HepG2 (cell line): Measurements from ENCODE around the gene APOA1. TPM values are rescaled to one million over a fixed set of nuclear protein-coding genes. Genes with fewer than 3 reads are reported as not detected.

ENCODE experiments used
- AGO2 ChIP-seq: fragments of 200-400 bp; formaldehyde crosslinking; optimal IDR thresholded peaks from 2 replicates; pipeline ENCODE3; 2017; ENCODE audit warnings: mild to moderate bottlenecking, low read depth, low read length, moderate library complexity
- ATF1 ChIP-seq: IDR thresholded peaks from 2 replicates; pipeline ENCODE4 v1.6.1; 2016; ENCODE audit warnings: mild to moderate bottlenecking, control low read depth
- DR1 ChIP-seq: sonication (generic); formaldehyde crosslinking; IDR thresholded peaks from 2 replicates; pipeline ENCODE4 v1.8.0; 2021; ENCODE audit warnings: mild to moderate bottlenecking, missing genetic modification reagents, inconsistent platforms
- GPN1 ChIP-seq: sonication (generic); formaldehyde crosslinking; IDR thresholded peaks from 2 replicates; pipeline ENCODE4 v1.5.1; 2020; ENCODE audit warnings: missing genetic modification reagents, borderline replicate concordance
- IKZF1 ChIP-seq: fragments of 450-650 bp; IDR thresholded peaks from 2 replicates; pipeline ENCODE4 v1.7.1; 2016
- MEIS2 ChIP-seq: sonication (generic); formaldehyde crosslinking; IDR thresholded peaks from 2 replicates; pipeline ENCODE4 v1.9.0; 2021; ENCODE audit warnings: mild to moderate bottlenecking, missing genetic modification reagents
- NONO ChIP-seq, 2 experiments: fragments of 450-650 bp in 1 of 2; sonication (generic) in 1 of 2; formaldehyde crosslinking in 1 of 2; IDR thresholded peaks in 1 of 2; conservative IDR thresholded peaks in 1 of 2; 2 replicates each; pipeline versions ENCODE4 v1.6.1 to v1.8.0; 2017 to 2022; ENCODE audit warnings: mild to moderate bottlenecking in 1 of 2, missing genetic modification reagents in 1 of 2, moderate library complexity in 1 of 2
- SAFB2 ChIP-seq: sonication (generic); formaldehyde crosslinking; IDR thresholded peaks from 2 replicates; pipeline ENCODE4 v1.5.1; 2020; ENCODE audit warnings: missing genetic modification reagents, low read depth, mild to moderate bottlenecking, borderline replicate concordance
- SALL1 ChIP-seq: sonication (generic); formaldehyde crosslinking; IDR thresholded peaks from 2 replicates; pipeline ENCODE4 v1.8.0; 2022; ENCODE audit warnings: mild to moderate bottlenecking, missing genetic modification reagents
- XRCC5 ChIP-seq: fragments of 200-400 bp; formaldehyde crosslinking; optimal IDR thresholded peaks from 2 replicates; pipeline ENCODE3; 2017; ENCODE audit warnings: mild to moderate bottlenecking, low read length
- ZNF30 ChIP-seq: sonication (generic); formaldehyde crosslinking; IDR thresholded peaks from 2 replicates; pipeline ENCODE4 v1.5.0; 2020; ENCODE audit warnings: mild to moderate bottlenecking, missing genetic modification reagents
- ZNF430 ChIP-seq: sonication (generic); formaldehyde crosslinking; IDR thresholded peaks from 2 replicates; pipeline ENCODE4 v1.9.0; 2021; ENCODE audit warnings: mild to moderate bottlenecking, missing genetic modification reagents
- ZNF441 ChIP-seq: sonication (generic); formaldehyde crosslinking; IDR thresholded peaks from 2 replicates; pipeline ENCODE4 v1.7.0; 2021; ENCODE audit warnings: missing genetic modification reagents, borderline replicate concordance
- ZNF468 ChIP-seq: sonication (generic); formaldehyde crosslinking; IDR thresholded peaks from 2 replicates; pipeline ENCODE4 v1.8.0; 2022; ENCODE audit warnings: mild to moderate bottlenecking, moderate library complexity, missing genetic modification reagents
- ZNF546 ChIP-seq: sonication (generic); formaldehyde crosslinking; conservative IDR thresholded peaks from 2 replicates; pipeline ENCODE4 v1.8.1; 2023; ENCODE audit warnings: mild to moderate bottlenecking, missing genetic modification reagents
- ZSCAN31 ChIP-seq: sonication (generic); formaldehyde crosslinking; IDR thresholded peaks from 2 replicates; pipeline ENCODE4 v1.5.0; 2020; ENCODE audit warnings: low read depth, mild to moderate bottlenecking, missing genetic modification reagents
- ZSCAN9 ChIP-seq: IDR thresholded peaks from 2 replicates; pipeline ENCODE4 v1.6.1; 2016; ENCODE audit warnings: borderline replicate concordance
- polyA plus RNA-seq, 8 experiments: library from polyadenylated mRNA; depleted of rRNA in 3 of 8; stranded (reverse) in 7 of 8; unstranded in 1 of 8; fragments of >200 nt; fragmentation: Illumina TruSeq in 4 of 8; extraction: Trizol in 4 of 8; gene quantifications; 2 replicates each; pipeline versions ENCODE4 v1.2.1 to v1.2.3, GENCODE V29; 2011 to 2016; ENCODE audit warnings: low read depth in 4 of 8, missing spikeins in 1 of 8, mixed read lengths in 1 of 8; ENCODE audit not compliant: insufficient read depth in 1 of 8
- total RNA-seq, 5 experiments: library from RNA; depleted of rRNA; stranded (reverse); fragments of >200 nt; fragmentation: Illumina TruSeq; extraction: Trizol; gene quantifications; 2 replicates each; pipeline ENCODE4 v1.2.3, GENCODE V29; 2016; ENCODE audit warnings: low read depth in 1 of 5
- TF ChIP-seq, protein P1 (sequence below): sonication (generic); formaldehyde crosslinking; IDR thresholded peaks from 2 replicates; pipeline ENCODE4 v1.4.0; 2020; ENCODE audit warnings: mild to moderate bottlenecking, missing genetic modification reagents
- TF ChIP-seq, protein P2 (sequence below): sonication (generic); formaldehyde crosslinking; IDR thresholded peaks from 2 replicates; pipeline ENCODE4 v1.4.0; 2020; ENCODE audit warnings: mild to moderate bottlenecking, missing genetic modification reagents
- TF ChIP-seq, protein P3 (sequence below): sonication (generic); formaldehyde crosslinking; IDR thresholded peaks from 2 replicates; pipeline ENCODE4 v1.4.0; 2020; ENCODE audit warnings: missing genetic modification reagents, mild to moderate bottlenecking, borderline replicate concordance
- TF ChIP-seq, protein P4 (sequence below): IDR thresholded peaks from 2 replicates; pipeline ENCODE4 v1.6.1; 2016

The APOA1 gene
- total and polyA plus RNA-seq, 2 of the 13 experiments (the other 11 are each of a cell fraction or from before 2014, with no cell fraction given), result 1,973 to 5,485 TPM

DNA sequence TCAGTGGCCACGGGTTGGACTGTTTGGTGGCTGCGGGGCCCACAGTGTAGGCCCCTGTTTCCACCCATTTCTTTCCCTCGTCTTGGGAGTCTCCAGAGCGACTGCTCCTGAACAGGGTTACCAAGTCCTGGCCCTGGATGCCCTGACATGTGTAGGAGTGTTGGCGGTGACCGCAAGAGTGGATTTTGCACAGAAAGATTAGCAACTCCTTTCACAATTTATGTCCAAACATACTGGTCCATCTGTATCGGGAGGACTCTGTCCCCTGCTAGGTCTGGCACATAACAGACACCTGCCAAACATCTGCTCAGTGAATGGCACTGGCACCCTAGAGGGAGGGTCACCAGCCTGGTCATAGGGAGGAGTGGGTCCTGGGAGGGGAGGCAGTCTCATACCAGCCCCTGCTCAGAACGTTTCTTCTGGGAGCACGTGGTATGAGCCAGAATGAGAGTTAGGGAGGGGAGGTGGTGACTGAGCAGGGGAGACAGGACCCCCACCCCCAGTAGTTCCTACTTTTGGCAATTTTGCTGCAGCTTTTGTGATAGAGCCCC is 3.4 kb upstream of the APOA1 start (continued):
- TF ChIP-seq, protein P1, sequence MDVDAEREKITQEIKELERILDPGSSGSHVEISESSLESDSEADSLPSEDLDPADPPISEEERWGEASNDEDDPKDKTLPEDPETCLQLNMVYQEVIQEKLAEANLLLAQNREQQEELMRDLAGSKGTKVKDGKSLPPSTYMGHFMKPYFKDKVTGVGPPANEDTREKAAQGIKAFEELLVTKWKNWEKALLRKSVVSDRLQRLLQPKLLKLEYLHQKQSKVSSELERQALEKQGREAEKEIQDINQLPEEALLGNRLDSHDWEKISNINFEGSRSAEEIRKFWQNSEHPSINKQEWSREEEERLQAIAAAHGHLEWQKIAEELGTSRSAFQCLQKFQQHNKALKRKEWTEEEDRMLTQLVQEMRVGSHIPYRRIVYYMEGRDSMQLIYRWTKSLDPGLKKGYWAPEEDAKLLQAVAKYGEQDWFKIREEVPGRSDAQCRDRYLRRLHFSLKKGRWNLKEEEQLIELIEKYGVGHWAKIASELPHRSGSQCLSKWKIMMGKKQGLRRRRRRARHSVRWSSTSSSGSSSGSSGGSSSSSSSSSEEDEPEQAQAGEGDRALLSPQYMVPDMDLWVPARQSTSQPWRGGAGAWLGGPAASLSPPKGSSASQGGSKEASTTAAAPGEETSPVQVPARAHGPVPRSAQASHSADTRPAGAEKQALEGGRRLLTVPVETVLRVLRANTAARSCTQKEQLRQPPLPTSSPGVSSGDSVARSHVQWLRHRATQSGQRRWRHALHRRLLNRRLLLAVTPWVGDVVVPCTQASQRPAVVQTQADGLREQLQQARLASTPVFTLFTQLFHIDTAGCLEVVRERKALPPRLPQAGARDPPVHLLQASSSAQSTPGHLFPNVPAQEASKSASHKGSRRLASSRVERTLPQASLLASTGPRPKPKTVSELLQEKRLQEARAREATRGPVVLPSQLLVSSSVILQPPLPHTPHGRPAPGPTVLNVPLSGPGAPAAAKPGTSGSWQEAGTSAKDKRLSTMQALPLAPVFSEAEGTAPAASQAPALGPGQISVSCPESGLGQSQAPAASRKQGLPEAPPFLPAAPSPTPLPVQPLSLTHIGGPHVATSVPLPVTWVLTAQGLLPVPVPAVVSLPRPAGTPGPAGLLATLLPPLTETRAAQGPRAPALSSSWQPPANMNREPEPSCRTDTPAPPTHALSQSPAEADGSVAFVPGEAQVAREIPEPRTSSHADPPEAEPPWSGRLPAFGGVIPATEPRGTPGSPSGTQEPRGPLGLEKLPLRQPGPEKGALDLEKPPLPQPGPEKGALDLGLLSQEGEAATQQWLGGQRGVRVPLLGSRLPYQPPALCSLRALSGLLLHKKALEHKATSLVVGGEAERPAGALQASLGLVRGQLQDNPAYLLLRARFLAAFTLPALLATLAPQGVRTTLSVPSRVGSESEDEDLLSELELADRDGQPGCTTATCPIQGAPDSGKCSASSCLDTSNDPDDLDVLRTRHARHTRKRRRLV, result 0 out of 2 replicates have a peak, but pooled peaks have one; percentile 46
- TF ChIP-seq ATF1 (CRISPR knock-in tag) (no peak), ZSCAN9 (CRISPR knock-in tag) (no peak), ZNF441 (CRISPR knock-in tag) (no peak), SALL1 (CRISPR knock-in tag) (peak; percentile 64), ZNF430 (CRISPR knock-in tag) (no peak), MEIS2 (CRISPR knock-in tag) (no peak), NONO (IDR thresholded peaks at IDR 0.05) (no peak), NONO (CRISPR knock-in tag; conservative IDR thresholded peaks at IDR 0.05) (no peak; the same call in 1 of the 2 replicates), ZNF468 (CRISPR knock-in tag) (no peak), XRCC5 (no peak), SAFB2 (CRISPR knock-in tag) (no peak), DR1 (CRISPR knock-in tag) (no peak), GPN1 (CRISPR knock-in tag) (no peak), AGO2 (no peak), ZNF546 (CRISPR knock-in tag) (no peak), ZSCAN31 (CRISPR knock-in tag) (no peak), ZNF30 (no peak), IKZF1 (no peak)
- TF ChIP-seq, protein P2, sequence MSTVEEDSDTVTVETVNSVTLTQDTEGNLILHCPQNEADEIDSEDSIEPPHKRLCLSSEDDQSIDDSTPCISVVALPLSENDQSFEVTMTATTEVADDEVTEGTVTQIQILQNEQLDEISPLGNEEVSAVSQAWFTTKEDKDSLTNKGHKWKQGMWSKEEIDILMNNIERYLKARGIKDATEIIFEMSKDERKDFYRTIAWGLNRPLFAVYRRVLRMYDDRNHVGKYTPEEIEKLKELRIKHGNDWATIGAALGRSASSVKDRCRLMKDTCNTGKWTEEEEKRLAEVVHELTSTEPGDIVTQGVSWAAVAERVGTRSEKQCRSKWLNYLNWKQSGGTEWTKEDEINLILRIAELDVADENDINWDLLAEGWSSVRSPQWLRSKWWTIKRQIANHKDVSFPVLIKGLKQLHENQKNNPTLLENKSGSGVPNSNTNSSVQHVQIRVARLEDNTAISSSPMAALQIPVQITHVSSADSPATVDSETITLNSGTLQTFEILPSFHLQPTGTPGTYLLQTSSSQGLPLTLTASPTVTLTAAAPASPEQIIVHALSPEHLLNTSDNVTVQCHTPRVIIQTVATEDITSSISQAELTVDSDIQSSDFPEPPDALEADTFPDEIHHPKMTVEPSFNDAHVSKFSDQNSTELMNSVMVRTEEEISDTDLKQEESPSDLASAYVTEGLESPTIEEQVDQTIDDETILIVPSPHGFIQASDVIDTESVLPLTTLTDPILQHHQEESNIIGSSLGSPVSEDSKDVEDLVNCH (CRISPR knock-in tag), result no peak
- TF ChIP-seq, protein P3, sequence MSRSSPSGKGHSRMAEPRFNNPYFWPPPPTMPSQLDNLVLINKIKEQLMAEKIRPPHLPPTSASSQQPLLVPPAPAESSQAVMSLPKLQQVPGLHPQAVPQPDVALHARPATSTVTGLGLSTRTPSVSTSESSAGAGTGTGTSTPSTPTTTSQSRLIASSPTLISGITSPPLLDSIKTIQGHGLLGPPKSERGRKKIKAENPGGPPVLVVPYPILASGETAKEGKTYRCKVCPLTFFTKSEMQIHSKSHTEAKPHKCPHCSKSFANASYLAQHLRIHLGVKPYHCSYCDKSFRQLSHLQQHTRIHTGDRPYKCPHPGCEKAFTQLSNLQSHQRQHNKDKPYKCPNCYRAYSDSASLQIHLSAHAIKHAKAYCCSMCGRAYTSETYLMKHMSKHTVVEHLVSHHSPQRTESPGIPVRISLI (CRISPR knock-in tag), result no peak
- TF ChIP-seq, protein P4, sequence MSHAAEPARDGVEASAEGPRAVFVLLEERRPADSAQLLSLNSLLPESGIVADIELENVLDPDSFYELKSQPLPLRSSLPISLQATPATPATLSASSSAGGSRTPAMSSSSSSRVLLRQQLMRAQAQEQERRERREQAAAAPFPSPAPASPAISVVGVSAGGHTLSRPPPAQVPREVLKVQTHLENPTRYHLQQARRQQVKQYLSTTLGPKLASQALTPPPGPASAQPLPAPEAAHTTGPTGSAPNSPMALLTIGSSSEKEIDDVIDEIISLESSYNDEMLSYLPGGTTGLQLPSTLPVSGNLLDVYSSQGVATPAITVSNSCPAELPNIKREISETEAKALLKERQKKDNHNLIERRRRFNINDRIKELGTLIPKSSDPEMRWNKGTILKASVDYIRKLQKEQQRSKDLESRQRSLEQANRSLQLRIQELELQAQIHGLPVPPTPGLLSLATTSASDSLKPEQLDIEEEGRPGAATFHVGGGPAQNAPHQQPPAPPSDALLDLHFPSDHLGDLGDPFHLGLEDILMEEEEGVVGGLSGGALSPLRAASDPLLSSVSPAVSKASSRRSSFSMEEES, result 0 out of 2 replicates have a peak, but pooled peaks have one; percentile 17
